ENCODE measurements around the gene A1BG.
"Not testable (repeated sequence)": the region's sequence is repeated elsewhere in the genome, so short reads cannot be mapped to it uniquely, and the experiment has no call there.

A1BG gene

DNA sequence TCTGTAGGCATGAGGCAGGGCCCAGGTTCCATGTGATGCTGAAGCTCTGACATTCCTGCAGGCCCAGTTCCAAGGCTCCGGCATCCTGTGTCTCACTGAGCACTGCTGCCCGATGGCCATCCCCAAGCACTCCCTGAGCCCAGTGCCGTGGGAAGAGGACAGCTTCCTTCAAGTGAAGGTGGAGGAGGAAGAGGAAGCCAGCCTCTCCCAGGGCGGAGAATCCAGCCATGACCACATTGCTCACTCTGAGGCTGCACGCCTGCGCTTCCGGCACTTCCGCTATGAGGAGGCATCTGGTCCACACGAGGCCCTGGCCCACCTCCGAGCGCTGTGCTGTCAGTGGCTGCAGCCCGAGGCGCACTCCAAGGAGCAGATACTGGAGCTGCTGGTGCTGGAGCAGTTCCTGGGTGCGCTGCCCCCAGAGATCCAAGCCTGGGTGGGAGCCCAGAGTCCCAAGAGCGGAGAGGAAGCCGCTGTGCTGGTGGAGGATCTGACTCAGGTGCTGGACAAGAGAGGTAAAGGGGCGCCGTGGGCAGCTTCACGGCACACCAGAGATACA is 18.5 kb downstream of the A1BG start:
- DNase-seq: no peak

DNA sequence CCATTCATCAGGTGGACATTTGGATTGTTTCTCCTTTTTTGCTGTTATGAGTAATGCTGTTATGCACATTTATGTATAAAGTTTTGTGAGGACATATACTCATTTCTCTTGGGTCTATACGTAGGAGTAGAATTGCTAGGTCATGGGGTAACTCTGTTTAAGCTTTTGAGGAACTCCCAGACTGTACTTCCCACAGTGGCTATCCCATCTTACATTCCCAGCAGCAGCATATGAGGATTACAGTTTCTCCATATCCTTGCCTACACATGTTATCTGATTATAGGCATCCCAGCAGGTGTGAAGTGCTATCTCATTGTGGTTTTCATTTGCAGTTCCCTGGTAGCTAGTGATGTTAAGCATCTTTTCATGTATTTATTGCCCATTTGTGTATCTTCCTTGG is 20.6 kb downstream of the A1BG start:
- no peak for DNase-seq

DNA sequence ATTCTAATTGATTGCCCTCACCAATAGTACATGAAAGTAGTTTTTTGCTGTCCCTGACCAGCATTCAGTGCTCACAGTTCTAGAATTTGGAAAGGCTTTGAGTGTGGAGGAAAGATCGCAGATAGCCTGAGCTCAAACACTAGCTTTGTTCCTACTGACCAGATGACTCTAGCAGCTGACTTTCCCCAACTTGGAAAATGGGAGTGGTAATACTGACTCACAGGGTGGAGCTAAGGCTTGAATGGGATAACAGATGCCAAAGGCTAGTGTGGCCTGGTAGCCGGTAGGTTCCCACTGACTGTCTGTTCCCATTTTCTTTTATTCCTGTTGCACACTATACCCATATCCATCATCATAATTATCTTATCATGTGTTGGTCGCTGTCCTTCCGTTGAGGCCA is 22.8 kb downstream of the A1BG start:
- DNase-seq: no peak

DNA sequence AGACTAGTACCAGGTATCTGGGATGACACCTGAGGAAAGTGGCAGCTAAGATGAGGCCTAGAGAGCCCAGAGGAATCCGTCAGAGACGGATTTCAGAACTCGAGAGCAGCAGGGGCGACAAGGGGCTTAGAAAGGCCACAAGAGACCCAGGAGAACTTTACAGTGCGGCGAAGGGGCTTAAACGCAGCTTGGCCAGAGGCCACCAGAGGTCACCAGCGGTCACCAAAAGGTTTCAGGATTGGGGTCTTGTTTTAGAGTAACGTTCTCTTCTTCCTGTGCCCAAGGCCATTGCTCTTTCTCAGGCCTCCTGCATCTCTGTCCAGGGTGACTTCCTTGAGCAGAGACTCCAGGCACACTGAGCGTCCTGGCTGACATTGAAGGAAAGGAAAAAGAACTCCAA is 24.3 kb downstream of the A1BG start:
- no peak for DNase-seq

DNA sequence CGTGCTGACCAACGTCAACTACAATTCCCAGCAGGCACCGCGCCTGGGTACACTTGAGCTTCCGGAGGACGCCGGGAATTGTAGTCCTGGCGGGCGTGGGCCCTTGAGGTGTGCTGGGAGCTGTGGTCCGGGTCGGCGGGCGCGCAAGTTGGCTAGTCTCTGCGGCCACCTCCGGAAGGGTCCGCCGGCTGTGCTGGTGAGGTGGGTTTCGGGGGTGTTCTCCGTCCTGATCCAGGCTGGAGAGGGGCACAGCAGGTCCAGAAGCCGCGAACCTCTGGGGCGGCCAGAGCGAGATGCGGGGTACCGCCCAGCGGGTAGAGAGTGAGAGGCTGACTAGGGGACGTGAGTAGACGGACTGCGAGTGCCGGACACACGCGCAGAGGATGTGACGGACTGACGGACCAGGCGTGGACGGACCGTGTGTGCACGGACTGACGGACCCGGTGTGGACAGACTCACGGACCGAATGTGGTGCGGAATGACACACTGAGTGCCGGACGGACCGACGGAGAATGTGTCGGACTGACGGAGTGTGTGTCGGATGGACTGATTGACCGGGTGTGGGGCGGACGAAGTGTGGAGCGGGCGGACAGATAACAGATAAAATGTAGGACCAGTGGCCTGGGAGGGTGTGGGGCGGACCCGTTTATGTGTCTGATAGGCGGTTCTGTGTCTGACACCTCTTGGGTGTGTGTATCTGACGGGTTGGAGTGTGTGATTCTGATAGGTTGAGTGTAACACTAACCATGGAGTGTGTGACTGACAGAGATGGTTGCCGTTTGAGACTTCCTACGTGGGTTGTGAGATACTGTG is 26.2 kb downstream of the A1BG start, which contains the start of gene ZSCAN22:
TSS of gene ZSCAN22 (plus strand) at position 81 of the 813 bp plus-strand sequence. CDS start 7,809 bp downstream, outside the sequence.
- DNase-seq: peak; percentile 97

DNA sequence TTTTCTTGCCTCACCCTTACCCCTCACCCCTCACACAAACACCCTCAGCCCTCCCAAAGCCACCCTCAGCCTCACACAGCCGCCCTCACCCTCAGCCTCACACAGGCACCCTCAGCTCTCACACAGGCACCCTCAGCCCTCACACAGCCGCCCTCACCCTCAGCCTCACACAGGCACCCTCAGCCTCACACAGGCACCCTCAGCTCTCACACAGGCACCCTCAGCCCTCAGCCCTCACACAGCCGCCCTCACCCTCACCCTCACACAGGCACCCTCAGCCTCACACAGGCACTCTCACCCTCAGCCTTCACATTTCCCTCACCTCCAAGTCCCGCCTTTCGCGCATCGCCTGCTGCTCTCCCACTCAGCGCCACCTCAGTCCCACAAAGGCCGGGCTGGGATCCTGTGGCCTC is 26.8 kb downstream of the A1BG start:
- DNase-seq: no peak

DNA sequence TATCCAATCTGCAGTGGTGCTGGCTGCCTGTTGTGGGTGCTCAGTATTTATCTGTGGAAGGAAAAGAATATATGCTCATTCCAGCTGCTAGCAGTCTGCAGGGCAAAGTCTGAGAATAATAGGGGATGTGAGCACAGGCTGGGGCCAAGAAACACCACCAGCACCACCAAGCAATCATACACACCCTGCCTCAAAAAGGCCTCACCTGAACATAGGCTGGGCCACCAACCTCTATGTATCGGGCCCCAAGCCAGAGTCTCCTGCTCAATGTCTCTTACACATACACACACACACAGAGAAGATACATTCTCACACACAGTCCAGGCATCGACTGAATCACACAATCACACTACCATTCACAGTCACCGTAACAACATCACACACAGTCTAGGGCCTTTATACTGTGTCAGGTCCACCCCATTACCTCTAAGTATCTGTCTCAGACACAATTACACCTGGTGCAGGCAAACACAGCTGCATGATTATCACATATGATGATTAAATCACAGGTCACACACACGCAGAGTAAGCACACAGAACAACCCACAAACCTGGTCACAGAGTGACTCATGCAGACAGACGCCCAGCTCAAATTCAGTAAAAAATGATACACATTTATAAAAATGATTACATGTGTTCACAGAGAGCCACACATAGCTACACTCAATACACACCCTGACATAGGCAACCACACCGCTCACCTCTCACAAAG is 27.8 kb downstream of the A1BG start:
- no peak for DNase-seq

DNA sequence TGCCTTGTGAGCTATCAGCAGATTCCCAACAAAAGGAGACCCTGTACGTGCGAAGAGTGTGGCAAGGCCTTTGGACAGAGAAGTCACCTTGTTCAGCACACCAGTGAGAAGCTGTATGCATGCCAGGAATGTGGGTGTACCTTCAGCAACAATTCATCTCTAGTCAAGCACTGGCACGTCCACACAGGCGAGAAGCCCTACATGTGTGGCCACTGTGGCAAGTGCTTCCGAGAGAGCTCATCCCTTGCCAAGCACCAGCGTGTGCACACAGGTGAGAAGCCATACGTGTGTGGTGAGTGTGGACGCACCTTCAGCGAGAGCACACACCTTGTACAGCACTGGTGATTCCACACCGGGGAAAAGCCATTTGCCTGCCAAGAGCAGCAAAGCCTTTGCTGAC is 34.1 kb downstream of the A1BG start:
- no peak for DNase-seq

DNA sequence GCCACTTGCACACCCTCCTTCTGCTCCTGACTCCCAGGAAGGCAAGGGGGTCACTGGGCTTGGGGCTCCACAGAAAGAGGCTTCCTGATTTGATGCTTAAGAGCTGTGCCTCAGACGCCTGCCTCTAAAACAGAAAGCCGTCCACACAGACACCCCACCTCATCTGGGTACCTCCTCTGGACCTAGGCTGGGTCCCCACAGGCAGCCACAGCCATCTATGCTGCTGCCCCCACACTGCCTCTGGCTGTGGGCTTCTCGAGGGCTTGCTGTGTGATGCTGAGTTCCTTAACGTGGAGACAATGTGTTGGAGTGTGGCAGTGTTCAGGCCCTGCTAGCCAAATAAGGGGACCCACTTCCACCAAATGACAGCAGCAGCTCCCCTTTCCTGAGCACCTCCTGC is 35.0 kb downstream of the A1BG start:
- no peak for DNase-seq

DNA sequence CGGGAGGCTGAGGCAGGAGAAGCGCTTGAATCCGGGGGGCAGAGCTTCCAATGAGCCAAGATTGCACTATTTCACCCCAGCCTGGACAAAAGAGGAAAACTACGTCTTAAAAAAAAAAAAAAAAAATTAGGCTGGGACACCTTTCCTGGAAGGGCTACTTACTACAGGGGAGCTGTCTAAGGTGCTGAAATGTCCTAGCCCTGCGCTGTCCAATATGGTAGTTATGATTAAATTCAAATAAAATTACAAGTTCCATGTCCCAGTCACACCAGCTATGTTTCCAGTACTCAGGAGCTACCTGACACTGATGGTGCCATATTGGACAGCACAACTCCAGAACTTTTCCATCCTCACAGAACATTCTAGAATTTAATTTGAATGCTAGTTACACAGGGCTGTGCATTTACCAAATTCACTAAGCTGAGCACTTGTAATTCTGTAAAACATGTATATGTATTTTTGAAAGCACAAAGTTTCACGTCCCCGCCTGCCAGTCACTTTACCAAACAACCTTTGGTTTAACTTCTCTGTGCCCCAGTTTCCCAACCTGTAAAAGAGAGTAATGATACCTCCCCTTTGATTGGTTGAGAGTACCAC is 35.7 kb downstream of the A1BG start:
- DNase-seq: peak; percentile 34

DNA sequence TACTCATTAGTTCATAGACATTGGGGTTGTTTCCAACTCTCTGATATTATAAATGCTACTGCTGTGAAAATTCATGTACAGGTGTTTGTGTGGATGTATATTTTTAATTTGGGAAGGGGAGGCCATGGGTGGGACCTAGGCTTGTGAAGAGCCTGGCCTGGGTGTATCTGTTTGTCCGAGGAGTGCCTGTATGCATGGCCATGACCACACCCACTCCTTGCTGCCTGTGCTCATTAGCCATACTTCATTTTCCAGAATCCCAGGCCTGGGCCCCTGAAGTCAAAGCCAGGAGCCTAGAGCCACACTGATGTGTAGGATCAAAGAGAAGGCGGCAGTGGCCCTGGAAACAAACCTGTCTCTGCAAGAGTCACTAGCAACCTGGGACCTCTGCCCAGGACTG is 37.7 kb downstream of the A1BG start:
- no peak for DNase-seq

DNA sequence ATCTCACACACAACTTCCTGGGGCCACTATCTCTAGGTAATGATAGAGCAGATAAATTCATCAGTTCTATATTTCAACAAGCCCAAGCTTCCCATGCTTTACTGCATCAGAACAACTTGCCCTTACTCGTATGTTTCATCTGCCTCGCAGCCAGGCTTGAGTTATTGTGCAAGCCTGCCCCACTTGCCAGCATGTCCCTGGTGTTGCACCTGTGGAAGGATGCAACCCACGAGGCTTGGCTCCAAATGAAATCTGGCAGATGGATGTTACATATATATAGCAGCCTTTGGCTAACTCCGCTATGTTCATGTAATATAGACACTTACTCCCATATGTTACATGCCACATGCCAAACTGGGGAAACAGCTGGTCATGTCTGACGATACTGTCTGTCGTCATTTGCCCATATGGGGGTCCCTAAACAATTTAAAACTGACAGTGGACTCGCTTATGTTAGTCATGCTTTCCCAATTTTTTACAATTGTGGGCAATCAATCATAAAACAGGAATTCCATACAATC is 41.9 kb downstream of the A1BG start:
- no peak for DNase-seq

DNA sequence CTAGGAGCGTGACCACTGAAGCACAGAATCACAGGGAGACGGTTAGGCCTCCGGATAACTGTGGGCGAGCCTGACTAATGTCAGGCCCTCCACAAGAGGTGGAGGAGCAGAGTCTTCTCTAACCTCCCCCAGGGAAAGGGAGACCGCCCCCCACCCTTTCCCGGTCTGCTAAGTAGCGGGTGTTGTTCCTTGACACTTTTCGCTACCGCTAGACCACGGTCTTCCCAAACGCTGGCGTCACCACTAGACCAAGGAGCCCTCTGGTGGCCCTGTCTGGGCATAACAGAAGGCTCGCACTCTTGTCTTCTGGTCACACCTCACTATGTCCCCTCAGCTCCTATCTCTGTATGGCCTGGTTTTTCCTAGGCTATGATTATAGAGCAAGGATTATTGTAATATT is 42.6 kb downstream of the A1BG start:
- not testable (repeated sequence) for DNase-seq

DNA sequence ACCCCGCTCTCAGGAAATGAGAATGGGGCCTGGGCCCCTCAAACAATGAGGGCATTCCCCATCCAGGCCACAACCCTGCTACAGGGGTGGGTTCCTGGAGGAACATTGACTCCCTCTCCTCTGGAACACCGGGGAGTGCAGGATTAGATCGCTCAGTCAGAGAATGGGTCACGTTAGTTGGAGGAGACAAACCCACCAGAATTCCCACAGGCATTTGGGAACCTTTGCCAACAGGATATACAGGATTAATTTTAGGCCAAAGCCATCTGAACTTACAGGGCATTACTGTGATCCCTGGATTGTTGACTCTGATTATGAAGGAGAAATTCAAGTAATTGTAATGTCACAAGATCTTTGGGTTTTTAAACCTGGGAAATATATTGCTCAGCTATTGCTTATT is 45.6 kb downstream of the A1BG start:
- no peak for DNase-seq

DNA sequence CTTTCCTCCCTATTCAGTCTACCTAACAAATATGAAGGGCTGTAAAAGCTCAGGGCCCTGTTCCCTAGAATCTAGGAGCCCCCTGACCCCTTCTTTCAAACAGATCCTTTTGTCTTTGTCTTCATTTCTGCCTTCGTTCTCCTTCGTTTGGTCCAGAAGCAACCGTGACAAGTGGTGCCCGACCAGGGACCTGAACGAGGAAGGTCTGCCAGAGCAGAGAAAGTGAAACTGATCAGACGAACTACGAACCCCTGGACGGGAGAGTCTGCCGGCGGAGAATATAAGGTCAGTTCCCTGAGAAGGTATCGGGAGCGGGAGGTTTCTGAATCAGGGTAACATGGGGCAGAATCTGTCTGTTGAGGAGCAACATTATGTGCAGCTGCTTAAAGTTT is 47.4 kb downstream of the A1BG start:
- DNase-seq: no peak

DNA sequence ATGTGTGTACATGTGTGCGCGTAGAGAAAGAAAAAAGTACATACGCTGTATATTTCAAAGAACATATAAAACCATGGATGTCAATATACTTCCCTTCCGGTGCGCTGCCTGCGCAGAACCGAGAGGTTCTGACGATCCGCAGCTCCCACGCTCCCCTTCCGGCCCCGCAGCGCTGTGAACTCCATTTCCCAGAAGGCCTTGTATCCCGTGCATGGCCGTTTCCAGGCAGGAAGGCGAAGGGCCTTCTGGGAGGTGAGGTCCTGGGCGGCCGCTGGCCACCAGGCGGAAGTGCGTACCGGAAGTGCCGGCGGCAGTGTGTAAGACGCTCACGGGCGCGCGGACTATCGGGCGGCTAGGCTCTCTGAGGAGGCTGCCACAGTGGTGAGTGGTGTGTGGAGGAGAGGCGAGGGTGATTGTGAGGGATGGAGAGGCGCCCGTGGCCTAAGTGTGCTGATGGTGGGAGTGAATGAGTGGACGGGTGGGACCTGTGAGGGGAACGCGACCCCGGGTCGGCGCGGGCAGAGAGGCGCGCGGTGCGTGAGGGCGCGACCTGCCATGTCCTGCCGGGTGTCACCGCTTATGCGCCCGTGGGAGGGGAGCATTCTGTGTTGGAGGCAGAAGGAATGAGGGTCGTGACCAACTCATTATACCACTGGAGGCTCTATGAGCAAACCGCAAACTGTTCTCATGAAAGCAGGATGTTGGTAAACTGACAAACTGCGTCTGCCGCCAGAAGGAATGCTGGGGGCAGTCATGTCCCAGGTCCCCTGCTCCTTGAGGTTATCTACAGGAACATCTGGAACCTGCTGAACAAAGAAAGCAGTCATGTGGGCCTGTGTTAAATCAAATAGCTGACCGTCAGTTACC is 48.0 kb downstream of the A1BG start, which contains the start of gene ERVK3-1:
TSS of gene ERVK3-1 (plus strand) at position 313 of the 867 bp plus-strand sequence. CDS start 6,792 bp downstream, outside the sequence.
- peak; percentile 97 for DNase-seq

DNA sequence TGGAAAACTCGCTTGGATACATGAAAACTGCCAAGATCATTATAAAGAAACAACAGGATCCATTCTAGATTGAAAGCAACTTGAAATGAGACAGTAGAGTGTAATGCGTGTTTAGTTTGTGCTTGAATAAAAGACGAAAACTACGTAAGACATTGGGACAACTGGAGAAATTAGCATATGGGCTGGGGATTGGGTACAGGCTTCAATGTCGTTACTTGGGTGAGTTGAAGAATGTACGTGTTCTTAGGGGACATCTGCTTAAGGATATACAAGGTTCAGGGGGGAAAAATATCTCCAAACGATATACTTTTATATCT is 48.6 kb downstream of the A1BG start:
- DNase-seq: no peak

DNA sequence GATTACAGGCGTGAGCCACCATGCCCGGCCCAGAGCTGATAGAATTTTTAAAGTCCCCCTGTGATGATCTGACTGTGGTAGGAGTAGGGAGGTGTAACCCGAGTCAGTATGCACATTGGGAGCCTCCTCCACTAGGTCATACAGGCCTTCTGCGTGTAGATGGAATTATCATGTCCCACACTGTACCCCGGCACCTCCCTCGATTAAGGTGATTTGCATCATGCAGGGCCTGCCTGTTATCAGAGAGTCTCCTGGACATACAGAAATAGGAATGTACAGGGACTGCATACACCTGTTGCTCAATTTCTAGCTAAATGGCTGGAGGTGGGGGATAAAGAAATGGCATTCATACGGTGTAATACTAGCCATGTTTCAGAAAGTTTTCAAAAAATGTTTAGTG is 49.0 kb downstream of the A1BG start:
- DNase-seq: no peak

DNA sequence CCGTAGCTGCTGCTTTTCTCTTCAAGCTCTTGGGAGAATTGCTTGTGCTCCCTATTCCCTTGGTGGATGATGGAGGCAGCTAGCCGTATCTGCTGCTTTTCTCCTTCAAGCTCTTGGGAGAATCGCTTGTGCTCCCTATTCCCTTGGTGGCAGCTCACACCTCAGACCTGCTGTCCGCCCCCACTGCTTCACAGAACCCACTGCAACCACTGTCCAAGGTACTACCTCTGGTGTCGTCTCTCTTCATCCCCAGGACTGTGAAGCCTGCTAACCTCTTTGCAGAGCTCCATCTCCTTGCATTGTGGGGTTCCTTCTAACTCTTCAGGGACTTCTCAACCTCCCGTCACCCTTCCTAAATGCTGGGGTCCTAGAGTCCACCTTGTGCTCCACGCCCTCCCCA is 52.7 kb downstream of the A1BG start:
- no peak for DNase-seq

DNA sequence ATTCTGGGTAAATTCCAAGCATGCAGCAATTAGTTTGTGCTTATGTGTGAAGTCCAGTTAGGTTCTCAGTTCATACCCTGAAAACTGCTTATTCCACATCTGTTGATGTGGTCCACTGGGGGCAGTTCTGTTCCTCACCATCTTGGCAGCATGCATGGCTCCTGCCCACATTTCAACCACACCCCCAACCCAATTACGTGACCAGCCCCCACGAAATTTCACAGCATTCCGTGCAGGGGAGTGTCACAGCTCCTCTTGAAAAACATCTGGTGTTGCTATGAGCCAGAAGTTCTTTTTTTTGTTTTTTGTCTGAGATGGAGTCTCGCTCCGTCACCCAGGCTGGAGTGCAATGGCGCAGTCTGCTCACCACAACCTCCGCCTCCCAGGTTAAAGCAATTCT is 57.2 kb downstream of the A1BG start:
- peak; percentile 36 for DNase-seq

Measured in right hindlimb (tissue), 1 donor.